Stimulated activated CD8-positive, alpha-beta memory T cell treated with anti-CD3 and anti-CD28 coated beads, Interleukin-7, amount 100 ng/mL, for 48 hours (primary cell): ENCODE results near the gene HOXC13.
A peak's percentile ranks its signal among the peaks of the same experiment; 100 is the strongest.

Experiments
- DNase-seq, 2 donors: peaks; one replicate each; pipeline ENCODE4 v3.0.0-alpha.2; 2020; ENCODE audit warnings: low read depth in 1 of 2; ENCODE audit errors: extremely low read depth in 1 of 2

The HOXC13 gene

GRCh38 chr12:53938326-53939140, at the start of gene HOXC13:
HOXC13 (plus strand) TSS chr12:53938831; CDS start chr12:53938907, 76 bp downstream.
- peak in 1 of 2 donors; percentile 45 for DNase-seq

- DNase-seq, result no peak
Measured at GRCh38 chr12:53890081-53890480, 48.5 kb upstream of the HOXC13 start.

GRCh38 chr12:53892762-53893395, 45.8 kb upstream of the HOXC13 start:
- no peak for DNase-seq

- DNase-seq, result no peak
Measured at GRCh38 chr12:53899230-53899629, 39.4 kb upstream of the HOXC13 start.

GRCh38 chr12:53907103-53907502, 31.5 kb upstream of the HOXC13 start:
- no peak for DNase-seq

- DNase-seq, result no peak
Measured at GRCh38 chr12:53916788-53917655, 21.6 kb upstream of the HOXC13 start.

GRCh38 chr12:53924521-53925405, 13.9 kb upstream of the HOXC13 start:
- DNase-seq, result no peak

- DNase-seq, result no peak
Measured at GRCh38 chr12:53927220-53928029, 11.2 kb upstream of the HOXC13 start.

- no peak for DNase-seq
Measured at GRCh38 chr12:53928054-53928835, 10.4 kb upstream of the HOXC13 start.

- DNase-seq, result no peak
Measured at GRCh38 chr12:53929527-53929926, 9.1 kb upstream of the HOXC13 start.

- DNase-seq, result no peak
Measured at GRCh38 chr12:53930591-53931255, 7.9 kb upstream of the HOXC13 start.

GRCh38 chr12:53931844-53932581, 6.6 kb upstream of the HOXC13 start:
- DNase-seq, result no peak

GRCh38 chr12:53932915-53933314, 5.7 kb upstream of the HOXC13 start:
- no peak for DNase-seq

- DNase-seq, result no peak
Measured at GRCh38 chr12:53935383-53936341, 3.0 kb upstream of the HOXC13 start.

- no peak for DNase-seq
Measured at GRCh38 chr12:53937099-53937498, 1.5 kb upstream of the HOXC13 start.

- DNase-seq, result no peak
Measured at GRCh38 chr12:53937596-53938325, 870 bp upstream of the HOXC13 start.
